ENCODE data around the gene TSC22D3.

TSC22D3 gene

GRCh38 chrX:107730298-107730655, 45.3 kb downstream of the TSC22D3 start:
- DNase-seq, result no peak

- peak; percentile 2 for DNase-seq
Measured at GRCh38 chrX:107729558-107730297, 45.9 kb downstream of the TSC22D3 start.

GRCh38 chrX:107728371-107729099, 47.1 kb downstream of the TSC22D3 start:
- no peak for DNase-seq

GRCh38 chrX:107726816-107727534, 48.6 kb downstream of the TSC22D3 start:
- no peak for DNase-seq

- no peak for DNase-seq
Measured at GRCh38 chrX:107725761-107726555, 49.6 kb downstream of the TSC22D3 start.

GRCh38 chrX:107724653-107725052, 50.9 kb downstream of the TSC22D3 start:
- no peak for DNase-seq

GRCh38 chrX:107723511-107723910, 52.1 kb downstream of the TSC22D3 start:
- DNase-seq, result no peak

GRCh38 chrX:107721966-107722707, 53.5 kb downstream of the TSC22D3 start:
- DNase-seq, result no peak

- DNase-seq, result no peak
Measured at GRCh38 chrX:107721318-107721717, 54.3 kb downstream of the TSC22D3 start.

GRCh38 chrX:107718156-107718621, 57.4 kb downstream of the TSC22D3 start:
- peak; percentile 56 for DNase-seq

GRCh38 chrX:107716816-107717700, 58.5 kb downstream of the TSC22D3 start:
- DNase-seq, result peak; percentile 79

- no peak for DNase-seq
Measured at GRCh38 chrX:107716118-107716684, 59.4 kb downstream of the TSC22D3 start.

- no peak for DNase-seq
Measured at GRCh38 chrX:107715331-107716117, 60.1 kb downstream of the TSC22D3 start.

- no peak for DNase-seq
Measured at GRCh38 chrX:107714206-107714891, 61.2 kb downstream of the TSC22D3 start.

- no peak for DNase-seq
Measured at GRCh38 chrX:107713543-107714205, 61.9 kb downstream of the TSC22D3 start.

GRCh38 chrX:107713203-107713542, 62.4 kb downstream of the TSC22D3 start:
- DNase-seq, result no peak

- DNase-seq, result peak; percentile 0
Measured at GRCh38 chrX:107712231-107713202, 63.1 kb downstream of the TSC22D3 start.

Measured in stimulated activated naive CD4-positive, alpha-beta T cell treated with Interleukin-2 at 50 U/mL for 16 hours (primary cell).